Vagina (tissue), 2 donors: ENCODE measurements around the gene PKLR.

Experiments
- CTCF ChIP-seq, 3 experiments: fragments of 450-650 bp in 2 of 3; fragments of 200-600 bp in 1 of 3; sonication (generic) in 1 of 3; IDR thresholded peaks; one replicate each; pipeline ENCODE4 v1.5.1; 2017 to 2019; ENCODE audit warnings: antibody characterized with exemption in 3 of 3, mild to moderate bottlenecking in 2 of 3, moderate library complexity in 2 of 3
- POLR2A ChIP-seq, 2 donors: fragments of 450-650 bp; IDR thresholded peaks; one replicate each; pipeline ENCODE4 v1.6.1; 2017; ENCODE audit warnings: antibody characterized with exemption in 2 of 2, mild to moderate bottlenecking in 2 of 2, moderate library complexity in 2 of 2
- POLR2AphosphoS5 ChIP-seq, 2 donors: sonication (generic); formaldehyde crosslinking; IDR thresholded peaks; one replicate each; pipeline ENCODE4 v1.9.0; 2017; ENCODE audit warnings: antibody characterized with exemption in 2 of 2, mild to moderate bottlenecking in 2 of 2, low read depth in 1 of 2; ENCODE audit not compliant: insufficient read depth in 1 of 2

- TF ChIP-seq CTCF (IDR thresholded peaks at IDR 0.05) (no peak), POLR2A (IDR thresholded peaks at IDR 0.05) (peak in 1 of 2 donors; percentile 11), POLR2AphosphoS5 (IDR thresholded peaks at IDR 0.05; ENCODE audit: insufficient read depth in 1 of 2, low read depth in 1 of 2) (peak; percentile 92 to 99)
Observed at GRCh38 chr1:155261852-155262673, 39.2 kb downstream of the PKLR start, which contains the start of gene SCAMP3.
